GM23338 (cell line): ENCODE results near the gene NSUN3. TPM values are rescaled to one million over a fixed set of nuclear protein-coding genes. Genes with fewer than 3 reads are reported as not detected.

Experiments used
- ATAC-seq: fragments of 200-7000 bp; cut with Tn5 transposase; 3 replicates; pipeline ENCODE4 v1.9.1; 2020
- DNase-seq: peaks from one replicate; pipeline ENCODE4 v3.0.0-alpha.2; 2015; ENCODE audit warnings: low spot score
- H2AFZ ChIP-seq: fragments of 200-600 bp; sonication (generic); 2 replicates; pipeline ENCODE4 v1.8.0; 2016; ENCODE audit warnings: antibody characterized with exemption, mild to moderate bottlenecking, moderate library complexity
- H3F3A ChIP-seq: fragments of 200-600 bp; sonication (generic); replicated peaks from 2 replicates; pipeline ENCODE4 v1.8.0; 2017; ENCODE audit warnings: antibody characterized with exemption, mixed run types, low read depth
- H3K27ac ChIP-seq: fragments of 200-600 bp; sonication (generic); 2 replicates; pipeline ENCODE4 v1.6.1; 2016; ENCODE audit warnings: low read depth
- H3K27me3 ChIP-seq: fragments of 200-600 bp; sonication (generic); 2 replicates; pipeline ENCODE4 v1.8.0; 2016; ENCODE audit warnings: mild to moderate bottlenecking, mixed run types, moderate library complexity; ENCODE audit not compliant: insufficient read depth
- H3K36me3 ChIP-seq: fragments of 200-600 bp; sonication (generic); 2 replicates; pipeline ENCODE4 v1.8.0; 2016; ENCODE audit warnings: mild to moderate bottlenecking; ENCODE audit not compliant: insufficient read depth
- H3K4me1 ChIP-seq: fragments of 200-600 bp; sonication (generic); 2 replicates; pipeline ENCODE4 v1.8.0; 2016; ENCODE audit warnings: mild to moderate bottlenecking, moderate library complexity; ENCODE audit not compliant: insufficient read depth
- H3K4me2 ChIP-seq: fragments of 200-600 bp; sonication (generic); 2 replicates; pipeline ENCODE4 v1.7.1; 2017; ENCODE audit warnings: mixed run types
- H3K4me3 ChIP-seq: fragments of 200-600 bp; sonication (generic); 2 replicates; pipeline ENCODE4 v1.6.1; 2016; ENCODE audit warnings: mixed run types
- H3K79me2 ChIP-seq: fragments of 200-600 bp; sonication (generic); replicated peaks from 2 replicates; pipeline ENCODE4 v1.8.0; 2017; ENCODE audit warnings: mild to moderate bottlenecking; ENCODE audit not compliant: insufficient read depth
- H3K9me2 ChIP-seq: fragments of 200-600 bp; sonication (generic); 2 replicates; pipeline ENCODE4 v1.8.0; 2017; ENCODE audit not compliant: insufficient read depth
- H4K20me1 ChIP-seq: fragments of 200-600 bp; sonication (generic); replicated peaks from 2 replicates; pipeline ENCODE4 v1.8.0; 2017; ENCODE audit warnings: mild to moderate bottlenecking; ENCODE audit not compliant: insufficient read depth
- H3K27ac Mint-ChIP-seq: 2 replicates; pipeline ENCODE4 v1.8.0; 2020; ENCODE audit warnings: inconsistent platforms, mild to moderate bottlenecking, moderate library complexity, mixed read lengths
- H3K27me3 Mint-ChIP-seq: 3 replicates; pipeline ENCODE4 v1.8.0; 2022; ENCODE audit warnings: low read depth, mild to moderate bottlenecking, moderate library complexity, mixed read lengths, inconsistent platforms; ENCODE audit not compliant: insufficient read depth, poor library complexity
- H3K36me3 Mint-ChIP-seq: 3 replicates; pipeline ENCODE4 v1.8.0; 2021; ENCODE audit warnings: low read depth, mild to moderate bottlenecking, inconsistent platforms, moderate library complexity, mixed read lengths
- H3K4me1 Mint-ChIP-seq: 3 replicates; pipeline ENCODE4 v1.8.0; 2020; ENCODE audit warnings: mild to moderate bottlenecking, inconsistent platforms, mixed read lengths
- H3K4me3 Mint-ChIP-seq: 3 replicates; pipeline ENCODE4 v1.8.0; 2021; ENCODE audit warnings: moderate library complexity, mild to moderate bottlenecking, inconsistent platforms, mixed read lengths
- H3K9me3 Mint-ChIP-seq: 3 replicates; pipeline ENCODE4 v1.8.0; 2020; ENCODE audit warnings: moderate library complexity, mild to moderate bottlenecking, inconsistent platforms, mixed read lengths
- CREB1 ChIP-seq: fragments of 250-450 bp; sonication (Bioruptor Pico); IDR thresholded peaks from 2 replicates; pipeline ENCODE4 v1.5.0; 2020; ENCODE audit warnings: low read depth, mild to moderate bottlenecking, moderate library complexity
- JUNB ChIP-seq: IDR thresholded peaks from one replicate; pipeline ENCODE4 v1.6.1; 2016; ENCODE audit warnings: antibody characterized with exemption; ENCODE audit not compliant: unreplicated experiment
- NANOG ChIP-seq: IDR thresholded peaks from 2 replicates; pipeline ENCODE4 v1.6.1; 2016; ENCODE audit warnings: antibody characterized with exemption, borderline replicate concordance
- POLR2AphosphoS5 ChIP-seq: IDR thresholded peaks from 2 replicates; pipeline ENCODE4 v1.6.1; 2016; ENCODE audit warnings: antibody characterized with exemption, low read depth
- ZNF331 ChIP-seq: fragments of 250-450 bp; sonication (Bioruptor Pico); IDR thresholded peaks from 2 replicates; pipeline ENCODE4 v1.5.0; 2020; ENCODE audit warnings: low read depth, mild to moderate bottlenecking, moderate library complexity
- polyA plus RNA-seq: library from polyadenylated mRNA; unstranded; fragments of >200 nt; fragmentation: Nextera tagmentation; extraction: Ambion mirVana; gene quantifications from 2 replicates; pipeline ENCODE4 v1.2.1, GENCODE V29; 2016
- total RNA-seq: library from RNA; depleted of rRNA; stranded (reverse); fragments of >200 nt; shearing (Covaris generic); gene quantifications from 2 replicates; pipeline ENCODE4 v1.2.3, GENCODE V29; 2014
- TF ChIP-seq, protein P1 (sequence below): fragments of 250-450 bp; sonication (Bioruptor Pico); IDR thresholded peaks from 2 replicates; pipeline ENCODE4 v1.5.0; 2020; ENCODE audit warnings: mild to moderate bottlenecking, moderate library complexity
- TF ChIP-seq, protein P2 (sequence below): IDR thresholded peaks from 2 replicates; pipeline ENCODE4 v1.6.1; 2016; ENCODE audit warnings: antibody characterized with exemption
- TF ChIP-seq, protein P3 (sequence below), 2 experiments: fragments of 200-600 bp in 1 of 2; sonication (generic) in 1 of 2; conservative IDR thresholded peaks; 2 replicates each; pipeline versions ENCODE4 v1.5.1 to v1.6.1; 2016 to 2017; ENCODE audit warnings: antibody characterized with exemption in 2 of 2, low read depth in 2 of 2, mild to moderate bottlenecking in 2 of 2, moderate library complexity in 1 of 2

Gene NSUN3
- total and polyA plus RNA-seq, 2 experiments from 2014 or later: 5.4 to 10.6 TPM

DNA sequence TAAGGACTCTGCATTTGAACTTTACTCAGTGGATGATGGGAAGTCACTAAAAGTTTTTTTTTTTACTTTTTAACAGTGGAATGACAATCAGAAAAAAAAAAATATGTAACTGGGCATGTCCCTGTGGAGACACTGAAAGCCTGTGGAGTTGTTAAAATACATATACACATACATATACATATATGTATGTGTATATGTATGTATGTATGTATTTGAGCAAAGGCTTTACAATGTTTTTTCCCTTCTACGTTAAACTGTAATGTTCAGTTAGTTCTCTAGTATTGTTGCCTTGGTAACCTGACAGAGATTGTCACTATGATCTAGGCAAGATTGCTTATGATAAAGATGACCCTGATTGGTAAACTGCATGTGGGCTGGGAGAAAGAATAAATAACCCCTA lies 30.3 kb downstream of the NSUN3 start (continued):
- TF ChIP-seq, protein P1, sequence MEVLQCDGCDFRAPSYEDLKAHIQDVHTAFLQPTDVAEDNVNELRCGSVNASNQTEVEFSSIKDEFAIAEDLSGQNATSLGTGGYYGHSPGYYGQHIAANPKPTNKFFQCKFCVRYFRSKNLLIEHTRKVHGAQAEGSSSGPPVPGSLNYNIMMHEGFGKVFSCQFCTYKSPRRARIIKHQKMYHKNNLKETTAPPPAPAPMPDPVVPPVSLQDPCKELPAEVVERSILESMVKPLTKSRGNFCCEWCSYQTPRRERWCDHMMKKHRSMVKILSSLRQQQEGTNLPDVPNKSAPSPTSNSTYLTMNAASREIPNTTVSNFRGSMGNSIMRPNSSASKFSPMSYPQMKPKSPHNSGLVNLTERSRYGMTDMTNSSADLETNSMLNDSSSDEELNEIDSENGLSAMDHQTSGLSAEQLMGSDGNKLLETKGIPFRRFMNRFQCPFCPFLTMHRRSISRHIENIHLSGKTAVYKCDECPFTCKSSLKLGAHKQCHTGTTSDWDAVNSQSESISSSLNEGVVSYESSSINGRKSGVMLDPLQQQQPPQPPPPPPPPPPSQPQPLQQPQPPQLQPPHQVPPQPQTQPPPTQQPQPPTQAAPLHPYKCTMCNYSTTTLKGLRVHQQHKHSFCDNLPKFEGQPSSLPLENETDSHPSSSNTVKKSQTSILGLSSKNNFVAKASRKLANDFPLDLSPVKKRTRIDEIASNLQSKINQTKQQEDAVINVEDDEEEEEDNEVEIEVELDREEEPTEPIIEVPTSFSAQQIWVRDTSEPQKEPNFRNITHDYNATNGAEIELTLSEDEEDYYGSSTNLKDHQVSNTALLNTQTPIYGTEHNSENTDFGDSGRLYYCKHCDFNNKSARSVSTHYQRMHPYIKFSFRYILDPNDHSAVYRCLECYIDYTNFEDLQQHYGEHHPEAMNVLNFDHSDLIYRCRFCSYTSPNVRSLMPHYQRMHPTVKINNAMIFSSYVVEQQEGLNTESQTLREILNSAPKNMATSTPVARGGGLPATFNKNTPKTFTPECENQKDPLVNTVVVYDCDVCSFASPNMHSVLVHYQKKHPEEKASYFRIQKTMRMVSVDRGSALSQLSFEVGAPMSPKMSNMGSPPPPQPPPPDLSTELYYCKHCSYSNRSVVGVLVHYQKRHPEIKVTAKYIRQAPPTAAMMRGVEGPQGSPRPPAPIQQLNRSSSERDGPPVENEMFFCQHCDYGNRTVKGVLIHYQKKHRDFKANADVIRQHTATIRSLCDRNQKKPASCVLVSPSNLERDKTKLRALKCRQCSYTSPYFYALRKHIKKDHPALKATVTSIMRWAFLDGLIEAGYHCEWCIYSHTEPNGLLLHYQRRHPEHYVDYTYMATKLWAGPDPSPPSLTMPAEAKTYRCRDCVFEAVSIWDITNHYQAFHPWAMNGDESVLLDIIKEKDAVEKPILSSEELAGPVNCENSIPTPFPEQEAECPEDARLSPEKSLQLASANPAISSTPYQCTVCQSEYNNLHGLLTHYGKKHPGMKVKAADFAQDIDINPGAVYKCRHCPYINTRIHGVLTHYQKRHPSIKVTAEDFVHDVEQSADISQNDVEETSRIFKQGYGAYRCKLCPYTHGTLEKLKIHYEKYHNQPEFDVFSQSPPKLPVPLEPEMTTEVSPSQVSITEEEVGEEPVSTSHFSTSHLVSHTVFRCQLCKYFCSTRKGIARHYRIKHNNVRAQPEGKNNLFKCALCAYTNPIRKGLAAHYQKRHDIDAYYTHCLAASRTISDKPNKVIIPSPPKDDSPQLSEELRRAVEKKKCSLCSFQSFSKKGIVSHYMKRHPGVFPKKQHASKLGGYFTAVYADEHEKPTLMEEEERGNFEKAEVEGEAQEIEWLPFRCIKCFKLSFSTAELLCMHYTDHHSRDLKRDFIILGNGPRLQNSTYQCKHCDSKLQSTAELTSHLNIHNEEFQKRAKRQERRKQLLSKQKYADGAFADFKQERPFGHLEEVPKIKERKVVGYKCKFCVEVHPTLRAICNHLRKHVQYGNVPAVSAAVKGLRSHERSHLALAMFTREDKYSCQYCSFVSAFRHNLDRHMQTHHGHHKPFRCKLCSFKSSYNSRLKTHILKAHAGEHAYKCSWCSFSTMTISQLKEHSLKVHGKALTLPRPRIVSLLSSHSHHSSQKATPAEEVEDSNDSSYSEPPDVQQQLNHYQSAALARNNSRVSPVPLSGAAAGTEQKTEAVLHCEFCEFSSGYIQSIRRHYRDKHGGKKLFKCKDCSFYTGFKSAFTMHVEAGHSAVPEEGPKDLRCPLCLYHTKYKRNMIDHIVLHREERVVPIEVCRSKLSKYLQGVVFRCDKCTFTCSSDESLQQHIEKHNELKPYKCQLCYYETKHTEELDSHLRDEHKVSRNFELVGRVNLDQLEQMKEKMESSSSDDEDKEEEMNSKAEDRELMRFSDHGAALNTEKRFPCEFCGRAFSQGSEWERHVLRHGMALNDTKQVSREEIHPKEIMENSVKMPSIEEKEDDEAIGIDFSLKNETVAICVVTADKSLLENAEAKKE (CRISPR knock-in tag): no peak
- no peak for TF ChIP-seq JUNB
- no peak for TF ChIP-seq ZNF331 (CRISPR knock-in tag)
- no peak for TF ChIP-seq NANOG
- TF ChIP-seq POLR2AphosphoS5: no peak
- TF ChIP-seq, protein P2, sequence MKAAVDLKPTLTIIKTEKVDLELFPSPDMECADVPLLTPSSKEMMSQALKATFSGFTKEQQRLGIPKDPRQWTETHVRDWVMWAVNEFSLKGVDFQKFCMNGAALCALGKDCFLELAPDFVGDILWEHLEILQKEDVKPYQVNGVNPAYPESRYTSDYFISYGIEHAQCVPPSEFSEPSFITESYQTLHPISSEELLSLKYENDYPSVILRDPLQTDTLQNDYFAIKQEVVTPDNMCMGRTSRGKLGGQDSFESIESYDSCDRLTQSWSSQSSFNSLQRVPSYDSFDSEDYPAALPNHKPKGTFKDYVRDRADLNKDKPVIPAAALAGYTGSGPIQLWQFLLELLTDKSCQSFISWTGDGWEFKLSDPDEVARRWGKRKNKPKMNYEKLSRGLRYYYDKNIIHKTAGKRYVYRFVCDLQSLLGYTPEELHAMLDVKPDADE: no peak

DNA sequence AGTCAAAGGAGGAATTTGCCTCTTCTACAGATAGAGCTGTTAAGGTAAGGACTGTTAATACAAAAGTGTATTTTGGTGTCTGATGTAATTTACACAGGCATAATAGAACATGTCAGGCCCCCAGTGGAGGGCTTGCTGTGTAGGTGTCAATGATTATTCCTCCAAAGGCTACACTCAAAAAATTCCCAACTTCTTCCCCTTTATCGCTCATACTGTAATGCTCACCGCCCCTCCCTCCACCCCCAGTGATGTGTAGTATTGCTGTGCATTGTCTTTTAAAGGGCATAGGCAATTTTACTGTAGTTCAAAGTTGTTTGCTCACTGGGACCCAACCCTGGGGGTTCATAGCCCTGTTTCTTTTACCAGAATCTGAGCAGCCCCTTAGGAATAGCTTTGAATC lies 32.2 kb downstream of the NSUN3 start:
- H3K27me3 Mint-ChIP-seq: no peaks in the 10 kb centered on the region
- no peak for ATAC-seq
- Histone ChIP-seq H3F3A (no peaks in the 10 kb centered on the region), H3K36me3 (no peaks in the 10 kb centered on the region), H3K79me2 (no peaks in the 10 kb centered on the region), H2AFZ (no peak overlapping the region), H3K27me3 (no peaks in the 10 kb centered on the region), H3K4me2 (no peak overlapping the region), H3K4me3 (no peak overlapping the region), H3K4me1 (no peaks in the 10 kb centered on the region), H4K20me1 (no peaks in the 10 kb centered on the region; the same call in 1 of the 2 replicates), H3K27ac (no peak overlapping the region), H3K9me2 (no peaks in the 10 kb centered on the region)
- H3K4me1 Mint-ChIP-seq: no peaks in the 10 kb centered on the region
- H3K4me3 Mint-ChIP-seq: no peak overlapping the region
- H3K36me3 Mint-ChIP-seq: no peaks in the 10 kb centered on the region
- no peaks in the 10 kb centered on the region for H3K9me3 Mint-ChIP-seq
- no peak for DNase-seq
- H3K27ac Mint-ChIP-seq: no peak overlapping the region
- TF ChIP-seq ZNF331 (CRISPR knock-in tag) (no peak), CREB1 (CRISPR knock-in tag) (no peak), JUNB (no peak)
- TF ChIP-seq, protein P3, sequence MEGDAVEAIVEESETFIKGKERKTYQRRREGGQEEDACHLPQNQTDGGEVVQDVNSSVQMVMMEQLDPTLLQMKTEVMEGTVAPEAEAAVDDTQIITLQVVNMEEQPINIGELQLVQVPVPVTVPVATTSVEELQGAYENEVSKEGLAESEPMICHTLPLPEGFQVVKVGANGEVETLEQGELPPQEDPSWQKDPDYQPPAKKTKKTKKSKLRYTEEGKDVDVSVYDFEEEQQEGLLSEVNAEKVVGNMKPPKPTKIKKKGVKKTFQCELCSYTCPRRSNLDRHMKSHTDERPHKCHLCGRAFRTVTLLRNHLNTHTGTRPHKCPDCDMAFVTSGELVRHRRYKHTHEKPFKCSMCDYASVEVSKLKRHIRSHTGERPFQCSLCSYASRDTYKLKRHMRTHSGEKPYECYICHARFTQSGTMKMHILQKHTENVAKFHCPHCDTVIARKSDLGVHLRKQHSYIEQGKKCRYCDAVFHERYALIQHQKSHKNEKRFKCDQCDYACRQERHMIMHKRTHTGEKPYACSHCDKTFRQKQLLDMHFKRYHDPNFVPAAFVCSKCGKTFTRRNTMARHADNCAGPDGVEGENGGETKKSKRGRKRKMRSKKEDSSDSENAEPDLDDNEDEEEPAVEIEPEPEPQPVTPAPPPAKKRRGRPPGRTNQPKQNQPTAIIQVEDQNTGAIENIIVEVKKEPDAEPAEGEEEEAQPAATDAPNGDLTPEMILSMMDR (conservative IDR thresholded peaks at IDR 0.05; ENCODE audit: low read depth in 2 of 2): no peak
